Smooth muscle cell of the coronary artery (primary cell): ENCODE results near the gene MS4A4E. TPM values are rescaled to one million over a fixed set of nuclear protein-coding genes. Genes with fewer than 3 reads are reported as not detected.

Experiments used
- total RNA-seq: library from RNA; depleted of rRNA; stranded (reverse); fragments of >200 nt; gene quantifications from 2 replicates; pipeline ENCODE4 v1.2.3, GENCODE V29; 2014; ENCODE audit warnings: low replicate concordance

Gene MS4A4E
- not detected in 2 replicates for total RNA-seq

GRCh38 chr11:60242740-60243239, at the start of gene MS4A4E:
Gene MS4A4E, minus strand, starts transcription at chr11:60243137. Its CDS starts 13,082 bp downstream, at chr11:60230055.

GRCh38 chr11:60280412-60280811, 37.5 kb upstream of the MS4A4E start, which contains the start of gene MS4A4A:
Gene MS4A4A, plus strand, starts transcription at chr11:60280666. Its CDS starts 10 bp downstream, at chr11:60280676.

GRCh38 chr11:60182541-60183330, 60.2 kb downstream of the MS4A4E start, which contains the start of gene MS4A6A:
Gene MS4A6A, minus strand, starts transcription at chr11:60183083. Its CDS starts 1,356 bp downstream, at chr11:60181727.

Other genes with a start within 250 kb of the MS4A4E start
- not detected in 2 replicates for gene OOSP4B, start 226.0 kb downstream of the MS4A4E start, total RNA-seq
- not detected in 2 replicates for gene OOSP2, start 202.7 kb downstream of the MS4A4E start, total RNA-seq
- gene MS4A3, start 186.5 kb downstream of the MS4A4E start, total RNA-seq = not detected in 2 replicates
- gene MS4A2, start 154.5 kb downstream of the MS4A4E start, total RNA-seq = not detected in 2 replicates
- gene MS4A6A, start 60.1 kb downstream of the MS4A4E start, total RNA-seq = not detected in 2 replicates
- gene MS4A4A, start 37.5 kb upstream of the MS4A4E start, total RNA-seq = not detected in 2 replicates
- not detected in 2 replicates for gene MS4A6E, start 84.1 kb upstream of the MS4A4E start, total RNA-seq
- gene MS4A7, start 135.4 kb upstream of the MS4A4E start, total RNA-seq = not detected in 2 replicates
- gene MS4A14, start 153.3 kb upstream of the MS4A4E start, total RNA-seq = not detected in 2 replicates
- gene MS4A5, start 186.4 kb upstream of the MS4A4E start, total RNA-seq = not detected in 2 replicates
- not detected in 2 replicates for gene MS4A1, start 212.7 kb upstream of the MS4A4E start, total RNA-seq
- gene MS4A12, start 249.6 kb upstream of the MS4A4E start, total RNA-seq = not detected in 2 replicates